DND-41 (cell line): ENCODE measurements around the gene MRAP2.

Experiments
- ATAC-seq: fragments of 200-7000 bp; cut with Tn5 transposase; 3 replicates; pipeline ENCODE4 v1.9.1; 2021; ENCODE audit warnings: low read depth; ENCODE audit not compliant: insufficient read depth
- DNase-seq: peaks from one replicate; pipeline ENCODE4 v3.0.0-alpha.2; 2020
- H2AFZ ChIP-seq: 2 replicates; pipeline ENCODE4 v1.6.0; 2012; ENCODE audit warnings: low read depth, low read length
- H3K27ac ChIP-seq: 2 replicates; pipeline ENCODE4 v1.5.1; 2012; ENCODE audit warnings: low read length, inconsistent platforms
- H3K27me3 ChIP-seq: fragments of 200-600 bp; sonication (generic); 2 replicates; pipeline ENCODE4 v1.6.0; 2012; ENCODE audit warnings: low read length, mild to moderate bottlenecking, inconsistent platforms; ENCODE audit not compliant: insufficient read depth, poor library complexity
- H3K36me3 ChIP-seq: 2 replicates; pipeline ENCODE4 v1.5.1; 2012; ENCODE audit warnings: low read length, inconsistent platforms; ENCODE audit not compliant: insufficient read depth
- H3K4me1 ChIP-seq: 2 replicates; pipeline ENCODE4 v1.5.1; 2012; ENCODE audit warnings: mild to moderate bottlenecking, low read length; ENCODE audit not compliant: insufficient read depth
- H3K4me2 ChIP-seq: 2 replicates; pipeline ENCODE4 v1.6.0; 2012; ENCODE audit warnings: mild to moderate bottlenecking, moderate library complexity, low read length, inconsistent platforms; ENCODE audit not compliant: insufficient read depth
- H3K4me3 ChIP-seq, 2 experiments: fragments of 200-600 bp in 1 of 2; shearing (Covaris generic) in 1 of 2; 2 replicates each; pipeline ENCODE4 v1.5.1; 2012 to 2016; ENCODE audit warnings: inconsistent platforms in 2 of 2, low read length in 2 of 2, mild to moderate bottlenecking in 2 of 2, low read depth in 1 of 2, moderate library complexity in 1 of 2
- H3K79me2 ChIP-seq: 2 replicates; pipeline ENCODE4 v1.6.0; 2012; ENCODE audit warnings: low read length, inconsistent platforms; ENCODE audit not compliant: insufficient read depth
- H3K9ac ChIP-seq: 2 replicates; pipeline ENCODE4 v1.6.0; 2012; ENCODE audit warnings: low read depth, mild to moderate bottlenecking, inconsistent platforms, low read length, moderate library complexity
- H3K9me3 ChIP-seq: 2 replicates; pipeline ENCODE4 v1.5.1; 2012; ENCODE audit warnings: low read length, moderate library complexity, mild to moderate bottlenecking, inconsistent platforms; ENCODE audit not compliant: insufficient read depth, severe bottlenecking
- H4K20me1 ChIP-seq: 2 replicates; pipeline ENCODE4 v1.6.0; 2012; ENCODE audit warnings: low read length; ENCODE audit not compliant: insufficient read depth
- CTCF ChIP-seq: IDR thresholded peaks from 2 replicates; pipeline ENCODE4 v1.5.1; 2012; ENCODE audit warnings: borderline replicate concordance, low read length, moderate library complexity, mild to moderate bottlenecking; ENCODE audit not compliant: poor library complexity, severe bottlenecking; ENCODE audit errors: extremely low read depth
- EZH2 ChIP-seq: IDR thresholded peaks from 3 replicates; pipeline ENCODE4 v1.6.1; 2012; ENCODE audit warnings: borderline replicate concordance, low read depth, mild to moderate bottlenecking, moderate library complexity, low read length, inconsistent platforms; ENCODE audit not compliant: severe bottlenecking

The MRAP2 gene

GRCh38 chr6:84061613-84062398 lies 28.2 kb downstream of the MRAP2 start:
- Histone ChIP-seq H3K27ac (no peak overlapping the region), H3K9ac (no peak overlapping the region), H3K27me3 (no peaks in the 10 kb centered on the region), H3K36me3 (no peaks in the 10 kb centered on the region), H4K20me1 (no peaks in the 10 kb centered on the region), H3K4me1 (no peaks in the 10 kb centered on the region), H3K4me3 (no peak overlapping the region), H2AFZ (no peak overlapping the region), H3K9me3 (no peaks in the 10 kb centered on the region), H3K4me2 (no peak overlapping the region), H3K79me2 (no peaks in the 10 kb centered on the region)
- DNase-seq (no peak), ATAC-seq (no peak)
- no peak for TF ChIP-seq EZH2
- TF ChIP-seq CTCF, result no peak

GRCh38 chr6:84062519-84063154 lies 29.1 kb downstream of the MRAP2 start:
- Histone ChIP-seq H3K4me2 (no peak overlapping the region), H3K27ac (no peak overlapping the region), H3K9ac (no peak overlapping the region), H3K4me3 (no peak overlapping the region), H2AFZ (no peak overlapping the region), H3K79me2 (no peaks in the 10 kb centered on the region), H3K9me3 (no peaks in the 10 kb centered on the region), H3K4me1 (no peaks in the 10 kb centered on the region), H3K27me3 (no peaks in the 10 kb centered on the region), H4K20me1 (no peaks in the 10 kb centered on the region), H3K36me3 (no peaks in the 10 kb centered on the region)
- TF ChIP-seq CTCF (no peak), EZH2 (no peak)
- ATAC-seq, result no peak
- no peak for DNase-seq

- no peaks in the 10 kb centered on the region for H4K20me1 ChIP-seq
- H2AFZ ChIP-seq, result no peak overlapping the region
- H3K79me2 ChIP-seq, result no peaks in the 10 kb centered on the region
- H3K27me3 ChIP-seq, result no peaks in the 10 kb centered on the region
- H3K27ac ChIP-seq, result no peak overlapping the region
- TF ChIP-seq CTCF, result no peak
- TF ChIP-seq EZH2, result no peak
- H3K9ac ChIP-seq, result no peak overlapping the region
- no peak overlapping the region for H3K4me3 ChIP-seq
- H3K4me1 ChIP-seq, result no peaks in the 10 kb centered on the region
- no peaks in the 10 kb centered on the region for H3K36me3 ChIP-seq
- DNase-seq (no peak), ATAC-seq (no peak)
- no peaks in the 10 kb centered on the region for H3K9me3 ChIP-seq
- no peak overlapping the region for H3K4me2 ChIP-seq
Observed at GRCh38 chr6:84065693-84066290, 32.2 kb downstream of the MRAP2 start.
